ENCODE results near the gene ATP2C2.

The ATP2C2 gene

DNA sequence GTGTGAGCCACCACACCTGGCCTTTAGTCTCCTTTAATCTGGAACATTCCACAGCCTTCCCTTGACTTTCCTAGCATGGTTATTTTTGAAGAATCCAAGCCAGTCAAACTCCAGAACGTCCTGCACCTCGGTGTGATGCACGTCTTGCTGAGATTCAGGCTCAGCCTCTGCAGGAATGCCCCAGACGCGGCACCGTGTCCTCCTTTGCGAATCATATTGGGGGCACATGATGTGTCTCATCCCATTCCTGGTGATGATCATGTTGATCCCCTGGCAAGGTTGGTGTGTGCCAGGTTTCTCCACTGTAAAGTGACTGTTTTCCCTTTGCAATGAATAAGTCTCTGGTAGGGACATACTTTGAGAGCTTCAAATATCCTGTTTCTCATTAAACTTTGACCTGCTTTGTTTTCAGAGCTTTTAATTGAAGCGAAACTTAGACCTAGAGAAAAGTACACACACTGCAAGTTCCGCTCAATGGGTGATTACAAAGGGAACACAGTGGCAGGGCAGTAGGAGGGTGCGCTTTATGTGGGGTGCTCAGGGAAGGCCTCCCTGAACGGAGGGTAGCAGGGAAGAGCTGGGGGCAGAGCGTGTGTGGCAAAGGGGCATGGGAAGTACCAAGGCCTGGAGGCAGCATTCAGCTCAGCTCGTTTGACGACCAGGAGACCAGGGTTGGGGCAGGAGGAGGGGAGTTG lies 9.6 kb upstream of the ATP2C2 start:
- Histone ChIP-seq H3K27me3 (ENCODE audit: insufficient read depth, insufficient read length) (no peaks in the 10 kb centered on the region), H3K4me1 (ENCODE audit: insufficient read depth, insufficient read length) (peaks cover 14% of the 10 kb centered on the region), H3K36me3 (ENCODE audit: insufficient read depth, insufficient read length, low read length) (no peaks in the 10 kb centered on the region), H3K9ac (ENCODE audit: insufficient read length, low read depth) (no peak overlapping the region), H3K4me3 (ENCODE audit: insufficient read length, low read depth) (no peak overlapping the region), H3K9me3 (ENCODE audit: insufficient read depth, low read length) (no peaks in the 10 kb centered on the region)
- no peak for TF ChIP-seq SUZ12 (IDR thresholded peaks at IDR 0.05; ENCODE audit: extremely low read depth, insufficient read depth, insufficient read length)
- TF ChIP-seq ZNF274 (IDR thresholded peaks at IDR 0.05; ENCODE audit: low read depth, low read length), result no peak
- no peak for TF ChIP-seq YY1 (IDR thresholded peaks at IDR 0.05; ENCODE audit: insufficient read depth, insufficient read length)
- DNase-seq (ENCODE audit: low read depth, low spot score), result no peak

DNA sequence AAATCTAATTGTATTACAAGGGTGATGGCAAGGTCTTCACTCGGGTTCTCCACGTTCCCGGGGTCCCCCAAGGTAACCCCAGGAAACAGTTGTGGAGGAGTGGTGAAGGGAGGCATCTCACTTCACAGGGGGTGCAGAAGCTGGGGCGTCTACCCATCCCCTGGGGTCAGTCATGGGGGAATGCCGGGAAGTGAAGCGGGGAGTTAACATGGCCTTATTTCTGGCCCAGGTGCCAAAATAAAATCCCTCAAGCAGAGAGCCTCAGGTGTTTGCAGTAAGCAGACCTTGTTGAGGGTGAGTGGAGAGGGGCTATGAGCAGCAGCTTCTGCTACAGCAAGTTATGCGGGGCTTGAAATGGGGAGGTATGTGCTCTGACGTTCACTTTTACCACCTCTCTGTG lies 9.0 kb upstream of the ATP2C2 start:
- Histone ChIP-seq H3K4me3 (ENCODE audit: insufficient read length, low read depth) (no peak overlapping the region), H3K9ac (ENCODE audit: insufficient read length, low read depth) (no peak overlapping the region), H3K4me1 (ENCODE audit: insufficient read depth, insufficient read length) (peaks cover 14% of the 10 kb centered on the region), H3K27me3 (ENCODE audit: insufficient read depth, insufficient read length) (no peaks in the 10 kb centered on the region), H3K9me3 (ENCODE audit: insufficient read depth, low read length) (no peaks in the 10 kb centered on the region), H3K36me3 (ENCODE audit: insufficient read depth, insufficient read length, low read length) (no peaks in the 10 kb centered on the region)
- DNase-seq (ENCODE audit: low read depth, low spot score), result no peak
- no peak for TF ChIP-seq SUZ12 (IDR thresholded peaks at IDR 0.05; ENCODE audit: extremely low read depth, insufficient read depth, insufficient read length)

GRCh38 chr16:84360170-84360569 lies 8.2 kb upstream of the ATP2C2 start:
- H3K9me3 ChIP-seq (ENCODE audit: insufficient read depth, low read length), result no peaks in the 10 kb centered on the region
- TF ChIP-seq YY1 (IDR thresholded peaks at IDR 0.05; ENCODE audit: insufficient read depth, insufficient read length), result no peak
- TF ChIP-seq ZNF274 (IDR thresholded peaks at IDR 0.05; ENCODE audit: low read depth, low read length), result no peak
- no peak for TF ChIP-seq SUZ12 (IDR thresholded peaks at IDR 0.05; ENCODE audit: extremely low read depth, insufficient read depth, insufficient read length)
- H3K4me3 ChIP-seq (ENCODE audit: insufficient read length, low read depth), result no peak overlapping the region
- no peak for DNase-seq (ENCODE audit: low read depth, low spot score)
- H3K36me3 ChIP-seq (ENCODE audit: insufficient read depth, insufficient read length, low read length), result no peaks in the 10 kb centered on the region
- no peak overlapping the region for H3K9ac ChIP-seq (ENCODE audit: insufficient read length, low read depth)
- peaks cover 14% of the 10 kb centered on the region for H3K4me1 ChIP-seq (ENCODE audit: insufficient read depth, insufficient read length)
- H3K27me3 ChIP-seq (ENCODE audit: insufficient read depth, insufficient read length), result no peaks in the 10 kb centered on the region

GRCh38 chr16:84360748-84361147 lies 7.6 kb upstream of the ATP2C2 start:
- Histone ChIP-seq H3K36me3 (ENCODE audit: insufficient read depth, insufficient read length, low read length) (no peaks in the 10 kb centered on the region), H3K9me3 (ENCODE audit: insufficient read depth, low read length) (no peaks in the 10 kb centered on the region), H3K27me3 (ENCODE audit: insufficient read depth, insufficient read length) (peaks cover 1% of the 10 kb centered on the region), H3K9ac (ENCODE audit: insufficient read length, low read depth) (no peak overlapping the region), H3K4me1 (ENCODE audit: insufficient read depth, insufficient read length) (peaks cover 14% of the 10 kb centered on the region), H3K4me3 (ENCODE audit: insufficient read length, low read depth) (no peak overlapping the region)
- DNase-seq (ENCODE audit: low read depth, low spot score), result no peak
- TF ChIP-seq ZNF274 (IDR thresholded peaks at IDR 0.05; ENCODE audit: low read depth, low read length) (no peak), YY1 (IDR thresholded peaks at IDR 0.05; ENCODE audit: insufficient read depth, insufficient read length) (no peak), SUZ12 (IDR thresholded peaks at IDR 0.05; ENCODE audit: extremely low read depth, insufficient read depth, insufficient read length) (no peak)

DNA sequence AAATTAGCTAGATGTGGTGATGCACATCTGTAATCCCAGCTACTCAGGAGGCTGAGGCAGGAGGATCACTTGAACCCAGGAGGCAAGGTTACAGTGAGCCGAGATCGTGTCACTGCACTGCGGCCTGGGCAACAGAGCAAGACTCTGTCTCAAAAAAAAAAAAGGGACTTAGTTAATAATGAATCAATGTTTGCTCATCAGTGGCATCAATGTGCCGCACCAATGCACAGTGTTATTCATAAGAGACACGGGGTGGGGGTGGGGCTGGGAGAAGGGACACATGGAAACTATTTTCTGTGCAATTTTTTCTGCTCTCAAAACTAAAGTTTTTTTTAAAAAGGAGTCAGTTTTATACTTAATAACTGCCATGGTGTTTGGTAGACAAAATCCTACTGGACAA lies 6.8 kb upstream of the ATP2C2 start:
- Histone ChIP-seq H3K9me3 (ENCODE audit: insufficient read depth, low read length) (no peaks in the 10 kb centered on the region), H3K4me1 (ENCODE audit: insufficient read depth, insufficient read length) (peaks cover 11% of the 10 kb centered on the region), H3K9ac (ENCODE audit: insufficient read length, low read depth) (no peak overlapping the region), H3K27me3 (ENCODE audit: insufficient read depth, insufficient read length) (peaks cover 4% of the 10 kb centered on the region), H3K4me3 (ENCODE audit: insufficient read length, low read depth) (no peak overlapping the region), H3K36me3 (ENCODE audit: insufficient read depth, insufficient read length, low read length) (no peaks in the 10 kb centered on the region)
- no peak for TF ChIP-seq ZNF274 (IDR thresholded peaks at IDR 0.05; ENCODE audit: low read depth, low read length)
- DNase-seq (ENCODE audit: low read depth, low spot score), result no peak

GRCh38 chr16:84362471-84362941 lies 5.8 kb upstream of the ATP2C2 start:
- no peak for DNase-seq (ENCODE audit: low read depth, low spot score)
- Histone ChIP-seq H3K4me3 (ENCODE audit: insufficient read length, low read depth) (no peak overlapping the region), H3K4me1 (ENCODE audit: insufficient read depth, insufficient read length) (peaks cover 13% of the 10 kb centered on the region), H3K36me3 (ENCODE audit: insufficient read depth, insufficient read length, low read length) (no peaks in the 10 kb centered on the region), H3K9ac (ENCODE audit: insufficient read length, low read depth) (no peak overlapping the region), H3K9me3 (ENCODE audit: insufficient read depth, low read length) (no peaks in the 10 kb centered on the region), H3K27me3 (ENCODE audit: insufficient read depth, insufficient read length) (peaks cover 14% of the 10 kb centered on the region)
- TF ChIP-seq YY1 (IDR thresholded peaks at IDR 0.05; ENCODE audit: insufficient read depth, insufficient read length) (no peak), SUZ12 (IDR thresholded peaks at IDR 0.05; ENCODE audit: extremely low read depth, insufficient read depth, insufficient read length) (no peak), ZNF274 (IDR thresholded peaks at IDR 0.05; ENCODE audit: low read depth, low read length) (no peak)

DNA sequence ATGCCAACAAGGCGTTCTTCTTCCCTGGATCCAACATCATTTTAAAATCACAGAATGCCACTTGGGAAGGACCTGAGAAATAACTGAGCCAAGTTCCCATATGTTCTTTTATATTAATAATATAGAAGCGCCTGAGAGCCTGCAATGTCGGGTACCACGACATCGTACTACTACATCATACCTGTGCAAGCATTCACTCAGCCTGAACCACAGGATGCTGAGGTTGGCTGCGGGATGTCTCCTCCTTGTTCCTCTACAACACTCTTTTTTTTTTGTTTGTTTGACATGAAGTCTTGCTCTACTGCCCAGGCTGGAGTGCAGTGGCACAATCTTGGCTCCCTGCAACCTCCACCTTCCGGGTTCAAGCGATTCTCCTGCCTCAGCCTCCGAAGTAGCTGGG lies 2.1 kb upstream of the ATP2C2 start:
- Histone ChIP-seq H3K27me3 (ENCODE audit: insufficient read depth, insufficient read length) (peaks cover 50% of the 10 kb centered on the region), H3K9ac (ENCODE audit: insufficient read length, low read depth) (no peak overlapping the region), H3K4me3 (ENCODE audit: insufficient read length, low read depth) (no peak overlapping the region), H3K9me3 (ENCODE audit: insufficient read depth, low read length) (no peaks in the 10 kb centered on the region), H3K4me1 (ENCODE audit: insufficient read depth, insufficient read length) (peaks cover 10% of the 10 kb centered on the region), H3K36me3 (ENCODE audit: insufficient read depth, insufficient read length, low read length) (no peaks in the 10 kb centered on the region)
- DNase-seq (ENCODE audit: low read depth, low spot score), result no peak
- TF ChIP-seq SUZ12 (IDR thresholded peaks at IDR 0.05; ENCODE audit: extremely low read depth, insufficient read depth, insufficient read length) (no peak), YY1 (IDR thresholded peaks at IDR 0.05; ENCODE audit: insufficient read depth, insufficient read length) (no peak), ZNF274 (IDR thresholded peaks at IDR 0.05; ENCODE audit: low read depth, low read length) (no peak)
